ENCODE data around the gene SRSF5.

- TF ChIP-seq SIN3A (conservative IDR thresholded peaks at IDR 0.05 in 1 of 2, IDR thresholded peaks at IDR 0.05 in 1 of 2; ENCODE audit: low read depth in 1 of 2, low read length in 2 of 2) = no peak
- no peak for TF ChIP-seq TAF1 (IDR thresholded peaks at IDR 0.05; ENCODE audit: low read depth, low read length)
- no peak for TF ChIP-seq RAD21 (IDR thresholded peaks at IDR 0.05 in 1 of 2, conservative IDR thresholded peaks at IDR 0.05 in 1 of 2; ENCODE audit: low read depth in 2 of 2, low read length in 2 of 2)
- TF ChIP-seq EGR1 (IDR thresholded peaks at IDR 0.05; ENCODE audit: borderline replicate concordance, low read depth, low read length) = no peak
- TF ChIP-seq BCL11A (IDR thresholded peaks at IDR 0.05; ENCODE audit: low read depth in 2 of 2, low read length in 2 of 2) = no peak
- TF ChIP-seq CBX8 (IDR thresholded peaks at IDR 0.05; ENCODE audit: borderline replicate concordance, low read depth, low read length) = no peak
- TF ChIP-seq CTCF (IDR thresholded peaks at IDR 0.05; ENCODE audit: control extremely low read depth in 1 of 3, insufficient read depth in 1 of 3, low read depth in 1 of 3, low read length in 3 of 3) = no peak
- no peak for TF ChIP-seq RNF2 (IDR thresholded peaks at IDR 0.05; ENCODE audit: borderline replicate concordance, low read depth, low read length, missing control alignments, poor library complexity, severe bottlenecking)
- TF ChIP-seq CHD2 (IDR thresholded peaks at IDR 0.05; ENCODE audit: low read length) = no peak
- no peak for TF ChIP-seq POLR2A (IDR thresholded peaks at IDR 0.05; ENCODE audit: control extremely low read depth in 1 of 2, low read depth in 2 of 2, low read length in 2 of 2)
- TF ChIP-seq EZH2 (IDR thresholded peaks at IDR 0.05; ENCODE audit: low read depth, low read length, severe bottlenecking) = no peak
- TF ChIP-seq SRF (IDR thresholded peaks at IDR 0.05; ENCODE audit: low read depth, low read length) = no peak
- no peak for TF ChIP-seq USF2 (IDR thresholded peaks at IDR 0.05; ENCODE audit: low read length)
Observed at GRCh38 chr14:69819607-69820006, 52.7 kb downstream of the SRSF5 start.

Data from H1 (cell line).